ENCODE results near the gene ACSF2. TPM values are rescaled to one million over a fixed set of nuclear protein-coding genes. Genes with fewer than 3 reads are reported as not detected.

ACSF2 gene
- total and polyA plus RNA-seq, 2 of the 13 experiments (the other 11 are each of a cell fraction or from before 2014, with no cell fraction given), result 87.3 to 109 TPM

- no peak for TF ChIP-seq ZNF468 (CRISPR knock-in tag; IDR thresholded peaks at IDR 0.05)
- 0 out of 2 replicates have a peak, but pooled peaks have one; percentile 20 for TF ChIP-seq TFAP4 (IDR thresholded peaks at IDR 0.05; ENCODE audit: borderline replicate concordance, low read depth)
- peak; percentile 59 for TF ChIP-seq GMEB1 (CRISPR knock-in tag; IDR thresholded peaks at IDR 0.05; ENCODE audit: borderline replicate concordance)
- TF ChIP-seq TOPORS (CRISPR knock-in tag; IDR thresholded peaks at IDR 0.05), result 0 out of 2 replicates have a peak, but pooled peaks have one; percentile 37
- TF ChIP-seq HDAC2 (CRISPR knock-in tag; IDR thresholded peaks at IDR 0.05), result 0 out of 2 replicates have a peak, but pooled peaks have one; percentile 20
- 0 out of 2 replicates have a peak, but pooled peaks have one; percentile 5 for TF ChIP-seq AFF4 (CRISPR knock-in tag; IDR thresholded peaks at IDR 0.05)
- TF ChIP-seq PRMT3 (CRISPR knock-in tag; IDR thresholded peaks at IDR 0.05; ENCODE audit: borderline replicate concordance, low read depth), result no peak
- peak; percentile 74; the same call in 1 of the 2 replicates for TF ChIP-seq KAT7 (CRISPR knock-in tag; IDR thresholded peaks at IDR 0.05; ENCODE audit: borderline replicate concordance)
- peak; percentile 55; the same call in 1 of the 2 replicates for TF ChIP-seq RARA (CRISPR knock-in tag; IDR thresholded peaks at IDR 0.05)
- peak; percentile 66 for TF ChIP-seq NR2C2 (CRISPR knock-in tag; IDR thresholded peaks at IDR 0.05; ENCODE audit: borderline replicate concordance)
- TF ChIP-seq ZBTB42 (CRISPR knock-in tag; IDR thresholded peaks at IDR 0.05), result 0 out of 2 replicates have a peak, but pooled peaks have one; percentile 58
- no peak for TF ChIP-seq ZFP36 (IDR thresholded peaks at IDR 0.05; ENCODE audit: borderline replicate concordance, low read depth, low read length, partially characterized antibody)
- TF ChIP-seq RBM22 (optimal IDR thresholded peaks at IDR 0.05; ENCODE audit: low read length), result no peak
- TF ChIP-seq ZNF136 (CRISPR knock-in tag; IDR thresholded peaks at IDR 0.05; ENCODE audit: low read depth), result 0 out of 2 replicates have a peak, but pooled peaks have one; percentile 30
- TF ChIP-seq ESRRA (CRISPR knock-in tag; IDR thresholded peaks at IDR 0.05; ENCODE audit: low read depth), result no peak
- peak; percentile 47; the same call in 1 of the 2 replicates for TF ChIP-seq UBTF (CRISPR knock-in tag; IDR thresholded peaks at IDR 0.05)
- TF ChIP-seq MIER2 (CRISPR knock-in tag; IDR thresholded peaks at IDR 0.05), result peak; percentile 51; the same call in 1 of the 2 replicates
- TF ChIP-seq ZSCAN31 (CRISPR knock-in tag; IDR thresholded peaks at IDR 0.05; ENCODE audit: low read depth), result peak; percentile 42
- peak; percentile 17; the same call in 1 of the 2 replicates for TF ChIP-seq HDAC1 (CRISPR knock-in tag; IDR thresholded peaks at IDR 0.05)
Measured at GRCh38 chr17:50426814-50427787, 1.1 kb downstream of the ACSF2 start (continued).

All from HepG2 (cell line).